ENCODE measurements around the gene HERC6.
"Not testable (repeated sequence)": the region's sequence is repeated elsewhere in the genome, so short reads cannot be mapped to it uniquely, and the experiment has no call there.

Gene HERC6

GRCh38 chr4:88391703-88392102 is 13.1 kb downstream of the HERC6 start:
- DNase-seq (ENCODE audit: low read depth), result no peak

GRCh38 chr4:88396681-88397080 is 18.0 kb downstream of the HERC6 start:
- DNase-seq (ENCODE audit: low read depth), result no peak

GRCh38 chr4:88398381-88398780 is 19.7 kb downstream of the HERC6 start:
- no peak for DNase-seq (ENCODE audit: low read depth)

- DNase-seq (ENCODE audit: low read depth), result no peak
These were observed 30.6 kb downstream of the HERC6 start for GRCh38 chr4:88409206-88409605.

- no peak for DNase-seq (ENCODE audit: low read depth)
These were observed 31.1 kb downstream of the HERC6 start for GRCh38 chr4:88409789-88410188.

GRCh38 chr4:88411491-88412096 is 32.9 kb downstream of the HERC6 start:
- DNase-seq (ENCODE audit: low read depth), result no peak

DNA sequence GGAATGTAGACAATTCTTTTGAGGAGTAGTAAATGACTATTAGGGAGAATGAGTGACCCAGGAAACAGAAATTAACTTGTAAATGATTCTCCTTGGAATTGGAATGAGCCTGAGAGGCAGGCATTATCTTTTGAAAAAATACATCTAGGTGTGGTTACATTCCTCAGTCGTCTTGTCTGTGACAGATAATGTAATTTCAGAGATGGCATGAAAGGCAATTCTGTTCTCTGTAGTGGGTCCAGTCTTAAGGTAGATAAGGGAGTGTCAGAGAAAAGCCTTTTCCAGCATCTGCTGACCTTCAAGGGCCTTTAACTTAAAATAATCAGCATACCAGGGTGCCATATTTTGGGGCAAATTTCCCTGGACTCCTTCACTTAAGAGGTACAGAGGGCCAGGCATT is 35.1 kb downstream of the HERC6 start:
- no peak for DNase-seq (ENCODE audit: low read depth)

- DNase-seq (ENCODE audit: low read depth), result no peak
These were observed 36.1 kb downstream of the HERC6 start for GRCh38 chr4:88414755-88415154.

GRCh38 chr4:88415982-88416381 is 37.3 kb downstream of the HERC6 start:
- no peak for DNase-seq (ENCODE audit: low read depth)

- no peak for DNase-seq (ENCODE audit: low read depth)
These were observed 39.8 kb downstream of the HERC6 start for GRCh38 chr4:88418411-88418810.

DNA sequence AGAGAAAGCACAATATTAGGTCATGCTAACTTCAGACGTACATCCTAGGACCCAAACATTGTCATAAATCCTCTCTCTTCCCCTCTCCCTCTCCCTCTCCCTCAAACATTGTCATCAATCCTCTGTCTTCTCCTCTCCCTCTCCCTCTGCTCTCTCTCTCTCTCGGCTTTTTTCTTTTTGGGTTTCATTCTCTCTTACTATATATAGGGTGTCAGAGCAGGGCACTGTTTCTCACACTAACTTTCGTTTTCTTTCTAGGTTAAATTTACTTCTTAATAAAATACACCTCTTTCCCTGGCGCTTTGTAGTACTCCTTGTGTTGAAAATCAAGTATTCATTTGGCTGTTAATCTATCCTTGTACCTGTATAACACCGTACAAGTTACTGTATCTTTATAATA is 41.2 kb downstream of the HERC6 start:
- no peak for DNase-seq (ENCODE audit: low read depth)

GRCh38 chr4:88420844-88421243 is 42.2 kb downstream of the HERC6 start:
- DNase-seq (ENCODE audit: low read depth), result no peak

- no peak for DNase-seq (ENCODE audit: low read depth)
These were observed 43.8 kb downstream of the HERC6 start for GRCh38 chr4:88422403-88422802.

DNA sequence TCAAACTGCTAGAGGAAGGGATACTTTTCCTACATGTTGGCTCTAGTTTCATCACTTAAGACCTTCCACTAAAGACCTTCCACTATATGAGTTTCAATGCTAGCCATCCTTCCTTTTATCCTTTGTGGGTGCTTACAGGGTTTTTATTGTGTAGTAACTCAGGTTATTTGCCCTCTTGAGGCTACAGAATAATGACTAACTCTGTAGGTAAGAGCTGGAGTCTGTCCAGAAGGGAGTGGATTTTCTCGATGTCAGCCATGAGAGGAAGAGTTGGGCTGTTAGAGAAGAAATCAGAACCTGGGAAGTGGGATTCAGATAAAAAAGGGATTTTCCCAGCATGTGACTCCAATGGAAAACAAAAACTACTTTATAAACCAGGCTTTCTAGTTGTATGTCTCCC is 50.7 kb downstream of the HERC6 start:
- no peak for DNase-seq (ENCODE audit: low read depth)

DNA sequence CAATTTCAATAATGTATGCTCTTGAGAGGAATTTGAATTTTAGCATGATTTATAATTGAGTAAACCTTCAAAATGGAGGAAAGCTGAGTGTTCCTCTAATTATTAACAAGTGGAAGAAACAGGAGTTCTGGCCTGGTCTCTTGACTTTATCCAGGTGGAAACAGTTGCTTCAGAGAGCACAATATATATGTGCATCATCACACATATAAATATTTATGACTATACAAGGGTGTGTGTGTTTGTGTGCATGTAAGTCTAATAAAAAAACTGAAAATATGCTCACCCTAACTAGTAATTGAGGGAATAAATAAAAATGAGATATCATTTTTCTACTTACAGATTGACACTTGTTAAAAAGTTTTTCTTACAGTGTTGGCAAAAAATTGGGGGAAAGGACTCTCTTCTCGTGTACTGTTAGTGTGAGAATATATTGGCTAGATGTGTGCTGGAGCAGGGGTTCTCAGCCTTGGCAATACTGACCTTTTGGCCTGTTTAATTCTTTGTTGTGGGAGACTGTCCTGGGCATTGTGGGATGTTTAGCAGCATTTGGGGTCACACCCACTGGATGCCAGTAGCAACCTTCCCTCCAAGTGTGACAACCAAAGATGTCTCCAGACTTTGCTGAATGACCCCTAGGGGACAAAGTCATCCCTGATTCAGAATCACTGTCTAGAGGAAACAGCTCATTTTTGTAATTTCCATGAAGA is 57.5 kb downstream of the HERC6 start:
- DNase-seq (ENCODE audit: low read depth), result no peak

GRCh38 chr4:88437873-88438272 is 59.2 kb downstream of the HERC6 start:
- not testable (repeated sequence) for DNase-seq (ENCODE audit: low read depth)

DNA sequence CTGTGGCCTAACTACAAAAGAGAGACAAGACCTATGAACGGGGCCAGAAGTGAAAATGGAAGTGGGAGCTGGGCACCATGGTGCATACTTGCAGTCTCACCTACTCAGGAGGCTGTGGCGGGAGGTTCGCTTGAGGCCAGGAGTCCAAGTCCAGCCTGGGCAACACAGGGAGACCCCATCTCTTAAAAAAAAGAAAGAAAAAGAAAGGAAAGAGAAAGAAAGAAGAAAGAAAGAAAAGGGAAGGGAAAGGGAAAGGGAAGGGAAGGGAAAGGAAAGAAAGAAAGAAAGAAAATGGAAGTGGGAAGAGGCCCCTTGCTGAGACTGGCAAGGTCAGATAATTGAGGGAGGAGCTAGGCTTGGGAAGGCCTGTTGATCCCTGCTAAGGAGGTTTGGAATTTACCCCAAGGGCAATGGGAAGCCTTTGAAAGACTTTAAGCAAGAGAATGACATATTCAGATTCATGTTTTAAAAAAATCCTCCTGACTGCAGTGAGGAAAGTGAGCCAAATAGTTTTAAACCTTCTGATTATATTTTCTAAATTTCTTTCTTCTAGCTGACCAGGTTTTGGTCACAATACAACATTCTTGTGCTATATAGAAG is 60.6 kb downstream of the HERC6 start:
- DNase-seq (ENCODE audit: low read depth), result no peak

- DNase-seq (ENCODE audit: low read depth), result no peak
These were observed 61.5 kb downstream of the HERC6 start for GRCh38 chr4:88440146-88440545.

- no peak for DNase-seq (ENCODE audit: low read depth)
These were observed 63.0 kb downstream of the HERC6 start for GRCh38 chr4:88441696-88442095.

DNA sequence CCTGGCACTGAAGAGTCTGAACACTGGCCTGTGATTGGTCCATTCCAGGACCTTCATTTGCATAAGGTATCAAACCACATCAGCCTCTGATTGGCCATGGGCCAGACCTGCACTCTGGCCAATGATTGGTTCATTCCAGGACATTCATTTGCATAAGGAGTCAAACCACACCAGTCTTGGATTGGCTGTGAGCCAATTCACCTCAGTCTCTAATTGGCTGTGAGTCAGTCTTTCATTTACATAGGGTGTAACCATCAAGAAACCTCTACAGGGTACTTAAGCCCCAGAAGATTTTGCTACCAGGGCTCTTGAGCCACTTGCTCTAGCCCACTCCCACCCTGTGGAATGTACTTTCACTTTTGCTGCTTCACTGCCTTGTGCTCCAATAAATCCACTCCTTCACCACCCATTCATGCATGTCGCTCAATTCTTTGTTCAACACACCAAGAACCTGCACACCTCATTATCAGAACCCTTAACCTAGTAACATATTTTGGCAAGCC is 64.1 kb downstream of the HERC6 start:
- no peak for DNase-seq (ENCODE audit: low read depth)

DNA sequence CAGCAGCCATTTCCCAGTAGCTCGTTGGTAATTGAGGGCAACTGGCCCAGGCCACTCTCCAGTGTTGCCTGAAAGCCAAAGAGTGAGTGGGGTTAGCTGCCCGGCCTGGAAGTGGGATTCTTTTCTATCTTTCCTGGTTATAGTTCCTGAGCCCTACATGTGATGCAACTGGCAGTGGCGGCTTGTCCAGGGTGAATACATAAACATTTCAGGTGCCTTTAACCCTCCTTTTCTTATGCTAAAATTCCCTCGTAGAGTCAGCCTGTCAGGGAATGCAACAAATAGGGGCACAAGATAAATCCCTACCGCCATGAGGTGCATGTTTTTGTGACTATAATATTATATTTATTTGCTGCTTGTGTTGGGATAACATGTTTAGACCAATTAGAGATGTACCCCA is 64.8 kb downstream of the HERC6 start:
- no peak for DNase-seq (ENCODE audit: low read depth)

- no peak for DNase-seq (ENCODE audit: low read depth)
These were observed 66.6 kb downstream of the HERC6 start for GRCh38 chr4:88445252-88445651.

DNA sequence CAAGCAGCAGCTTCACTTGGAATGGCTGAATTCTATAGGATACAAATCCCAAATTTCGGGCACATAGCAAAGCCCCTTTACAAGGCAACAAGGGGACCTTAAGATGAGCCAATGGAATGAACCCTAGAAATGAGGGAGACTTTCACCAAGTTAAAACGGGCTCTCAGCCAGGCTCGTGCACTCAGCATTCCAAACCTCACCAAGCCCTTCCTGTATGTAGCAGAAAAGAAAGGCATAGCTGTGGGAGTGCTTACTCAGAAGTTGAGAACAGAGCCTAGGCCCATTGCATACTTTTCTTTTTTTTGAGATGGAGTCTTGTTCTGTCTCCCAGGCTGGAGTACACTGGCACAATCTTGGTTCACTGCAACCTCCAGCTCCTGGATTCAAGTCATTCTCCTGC is 67.5 kb downstream of the HERC6 start:
- DNase-seq (ENCODE audit: low read depth), result no peak

All from stimulated activated CD4-positive, alpha-beta T cell treated with anti-CD3 and anti-CD28 coated beads, Interleukin-2, amount 100 ng/mL, for 4 hours (primary cell).